ENCODE results near the gene RIBC1. TPM values are rescaled to one million over a fixed set of nuclear protein-coding genes. Genes with fewer than 3 reads are reported as not detected.

The RIBC1 gene
- total RNA-seq, result 1 to 10 TPM in 1 of 2 experiments, under 1 TPM in 1; 0.88 to 1.3 TPM

DNA sequence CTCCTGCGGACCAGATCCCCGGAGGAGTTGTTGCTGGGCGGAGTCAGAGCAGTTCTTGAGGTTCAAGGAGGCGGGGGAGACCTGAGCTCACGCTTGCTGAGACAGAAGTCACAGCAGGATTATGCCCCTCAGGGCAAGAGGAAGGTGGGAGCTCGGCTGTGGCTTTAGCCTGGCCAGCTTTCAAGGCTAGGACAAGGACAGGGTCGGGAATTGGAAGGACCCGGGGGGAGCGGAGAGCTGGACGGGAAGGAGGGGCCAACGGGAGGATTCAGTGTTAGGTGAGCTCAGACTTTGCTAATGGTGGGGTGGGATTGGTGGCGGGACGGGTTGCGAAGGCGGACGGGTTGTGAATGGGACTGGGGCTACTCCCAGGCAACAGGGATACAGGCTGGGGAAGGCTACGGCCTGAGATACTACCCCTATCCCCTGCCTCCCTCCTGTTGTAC lies at the start of gene RIBC1:
RIBC1 (plus strand) TSS at position 13 of the 446 bp plus-strand sequence. CDS start 3,404 bp downstream, outside the sequence.

DNA sequence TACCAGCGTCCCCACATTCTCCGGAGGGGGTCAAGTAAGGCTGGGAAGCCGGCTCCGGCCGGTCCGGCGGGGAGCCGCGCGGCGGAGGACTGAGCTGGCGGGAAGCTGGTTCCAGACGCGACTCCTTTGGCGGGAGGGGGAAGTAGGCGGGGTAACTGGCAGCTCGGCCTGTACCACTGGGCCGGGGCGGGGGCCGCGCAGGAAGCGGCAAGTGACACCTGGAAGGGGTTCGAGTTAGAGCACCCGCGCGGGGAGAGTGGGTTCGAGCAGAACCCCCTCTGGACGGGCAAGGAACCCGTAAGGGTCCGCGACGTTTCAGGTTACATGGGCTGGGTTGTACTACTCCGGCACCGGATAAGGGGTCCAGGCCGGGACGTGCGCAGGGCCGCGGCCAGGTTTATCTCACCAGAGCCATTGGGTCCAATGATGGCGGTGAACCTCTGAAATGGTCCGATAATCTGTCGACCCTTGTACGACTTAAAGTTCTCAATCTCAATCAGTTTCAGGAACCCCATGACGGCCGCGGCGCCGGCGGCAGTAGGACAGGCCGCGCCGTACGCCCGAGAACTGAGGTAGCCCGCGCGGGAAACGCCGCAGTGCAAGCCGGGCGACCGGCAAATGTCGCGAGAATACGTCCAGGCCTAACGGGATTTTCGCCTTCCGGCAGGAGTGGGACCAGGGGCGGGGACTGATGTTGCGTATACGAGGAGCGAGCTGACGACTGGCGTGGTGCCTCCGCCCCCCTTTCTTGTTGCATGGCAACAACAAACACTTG lies 400 bp upstream of the RIBC1 start, which contains the start of gene SMC1A:
SMC1A (minus strand) TSS at position 569 of the 775 bp plus-strand sequence; CDS start at position 515, 54 bp downstream.

DNA sequence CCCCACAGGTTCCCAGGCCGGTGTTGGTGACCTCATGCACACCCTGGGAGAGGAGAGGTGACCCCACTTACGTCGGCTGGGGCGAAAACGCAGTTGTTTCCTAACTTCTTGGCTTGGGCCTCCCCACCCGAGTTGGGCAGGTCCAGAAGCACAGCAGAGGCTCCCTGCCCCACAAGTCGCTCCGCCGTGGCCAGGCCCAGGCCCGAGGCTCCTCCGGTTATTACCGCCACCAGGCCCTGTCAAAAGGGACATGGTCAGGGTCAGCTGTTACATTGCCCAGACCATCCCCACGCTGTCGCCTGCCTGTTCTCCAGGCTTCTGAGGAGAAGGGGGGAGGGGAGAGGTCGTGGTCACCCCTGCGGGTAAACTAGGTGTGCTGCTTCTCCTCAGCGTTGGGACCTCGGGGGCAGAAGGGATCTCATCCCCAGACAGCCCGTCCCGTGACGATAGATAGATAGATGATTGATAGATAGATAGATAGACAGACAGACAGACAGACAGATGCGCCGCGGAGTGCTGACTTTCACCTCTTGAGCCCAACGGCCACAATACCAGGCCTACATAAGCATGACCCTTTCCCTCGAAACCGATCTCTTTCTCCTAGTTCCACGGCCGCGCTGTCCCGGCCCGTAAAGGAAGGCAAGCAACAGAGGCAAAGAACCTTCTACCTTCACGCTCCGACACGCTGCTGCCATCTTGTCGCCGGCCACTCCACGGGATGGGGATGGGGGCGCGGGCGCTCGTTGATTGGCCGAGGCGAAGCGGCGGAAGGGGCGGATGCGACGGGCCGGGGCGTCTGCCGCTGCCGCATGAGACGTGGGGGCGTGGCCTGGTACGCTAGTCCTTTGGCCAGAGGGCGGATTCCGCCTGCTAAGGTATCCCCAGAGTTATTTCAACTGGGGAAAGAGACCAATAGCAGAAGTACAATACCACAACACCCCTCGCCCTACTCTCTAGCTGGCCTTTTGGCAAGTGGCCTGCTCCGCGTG lies 11.3 kb downstream of the RIBC1 start, which contains the start of gene HSD17B10:
HSD17B10 (minus strand) TSS at position 720 of the 989 bp plus-strand sequence; CDS start at position 695, 25 bp downstream.

Small RNA genes within 50 kb of the gene (microRNA-seq; reads per million reads assigned to microRNA genes)
- not detected for gene MIR6857 (ENCODE audit: borderline microRNAs expressed, borderline replicate concordance)

Other genes starting within 250 kb of the RIBC1 start
- gene KDM5C, start 197.7 kb upstream of the RIBC1 start, total RNA-seq, result 10 to 100 TPM; 78.5 to 91.7 TPM
- gene IQSEC2, start 141.3 kb upstream of the RIBC1 start, total RNA-seq, result under 1 TPM; 0.08 to 0.14 TPM
- gene SMC1A, start 219 bp upstream of the RIBC1 start, total RNA-seq, result 100 to 1,000 TPM; 111 to 117 TPM
- 10 to 100 TPM; 57.9 to 61.9 TPM for gene HSD17B10, start 11.5 kb downstream of the RIBC1 start, total RNA-seq

Measured in activated naive CD4-positive, alpha-beta T cell treated with anti-CD3 and anti-CD28 coated beads, Interleukin-2, amount 10 ng/mL, durations not matched to agents 5 hours and 36 hours (primary cell).